Epithelial cell of esophagus (primary cell): ENCODE data around the gene RHOD.
A peak's percentile ranks its signal among the peaks of the same experiment; 100 is the strongest.

Experiments used
- DNase-seq: peaks from one replicate; pipeline ENCODE4 v3.0.0; 2010; ENCODE audit warnings: low read depth
- H3K4me3 ChIP-seq: 2 replicates; pipeline ENCODE4 v1.5.1; 2011; ENCODE audit warnings: mild to moderate bottlenecking, low read length, control low read depth
- CTCF ChIP-seq: IDR thresholded peaks from 2 replicates; pipeline ENCODE4 v1.5.1; 2011; ENCODE audit warnings: low read depth, mild to moderate bottlenecking, low read length, control low read depth, inconsistent platforms; ENCODE audit not compliant: insufficient read depth; ENCODE audit errors: missing control alignments

The RHOD gene

GRCh38 chr11:67083786-67084366 is 27.2 kb downstream of the RHOD start:
- TF ChIP-seq CTCF: no peak
- DNase-seq: no peak
- H3K4me3 ChIP-seq: no peak overlapping the region

- H3K4me3 ChIP-seq: no peak overlapping the region
- TF ChIP-seq CTCF: no peak
- no peak for DNase-seq
Observed at GRCh38 chr11:67085617-67086016, 29.0 kb downstream of the RHOD start.

- TF ChIP-seq CTCF: no peak
- DNase-seq: no peak
- H3K4me3 ChIP-seq: no peak overlapping the region
Observed at GRCh38 chr11:67090717-67091116, 34.1 kb downstream of the RHOD start.

GRCh38 chr11:67095214-67095507 is 38.5 kb downstream of the RHOD start:
- TF ChIP-seq CTCF: peak; percentile 0
- no peak for DNase-seq
- no peak overlapping the region for H3K4me3 ChIP-seq

GRCh38 chr11:67098799-67099429 is 42.3 kb downstream of the RHOD start:
- no peak for TF ChIP-seq CTCF
- no peak for DNase-seq
- no peak overlapping the region for H3K4me3 ChIP-seq

- TF ChIP-seq CTCF: no peak
- no peak overlapping the region for H3K4me3 ChIP-seq
- DNase-seq: no peak
Observed at GRCh38 chr11:67099831-67100324, 43.2 kb downstream of the RHOD start.

GRCh38 chr11:67102664-67103063 is 46.0 kb downstream of the RHOD start:
- no peak for DNase-seq
- TF ChIP-seq CTCF: no peak
- H3K4me3 ChIP-seq: no peak overlapping the region
